Vagina (tissue), 2 donors: ENCODE data around the gene MCM3.

ENCODE experiments used
- CTCF ChIP-seq, 3 experiments: fragments of 450-650 bp in 2 of 3; fragments of 200-600 bp in 1 of 3; sonication (generic) in 1 of 3; IDR thresholded peaks; one replicate each; pipeline ENCODE4 v1.5.1; 2017 to 2019; ENCODE audit warnings: antibody characterized with exemption in 3 of 3, mild to moderate bottlenecking in 2 of 3, moderate library complexity in 2 of 3
- POLR2A ChIP-seq, 2 donors: fragments of 450-650 bp; IDR thresholded peaks; one replicate each; pipeline ENCODE4 v1.6.1; 2017; ENCODE audit warnings: antibody characterized with exemption in 2 of 2, mild to moderate bottlenecking in 2 of 2, moderate library complexity in 2 of 2
- POLR2AphosphoS5 ChIP-seq, 2 donors: sonication (generic); formaldehyde crosslinking; IDR thresholded peaks; one replicate each; pipeline ENCODE4 v1.9.0; 2017; ENCODE audit warnings: antibody characterized with exemption in 2 of 2, mild to moderate bottlenecking in 2 of 2, low read depth in 1 of 2; ENCODE audit not compliant: insufficient read depth in 1 of 2

- no peak for TF ChIP-seq CTCF (IDR thresholded peaks at IDR 0.05)
- no peak for TF ChIP-seq POLR2A (IDR thresholded peaks at IDR 0.05)
- TF ChIP-seq POLR2AphosphoS5 (IDR thresholded peaks at IDR 0.05; ENCODE audit: insufficient read depth in 1 of 2, low read depth in 1 of 2): no peak
Measured at GRCh38 chr6:52305948-52306767, 21.6 kb upstream of the MCM3 start.
